GM18909 (cell line): ENCODE results near the gene KRTAP5-4.
"Not testable (repeated sequence)": the region's sequence is repeated elsewhere in the genome, so short reads cannot be mapped to it uniquely, and the experiment has no call there.

Experiments
- ATAC-seq: cut with Tn5 transposase; IDR thresholded peaks from one replicate; pipeline ENCODE4 v1.9.1; 2021; ENCODE audit warnings: mild to moderate bottlenecking; ENCODE audit not compliant: unreplicated experiment, poor library complexity

The KRTAP5-4 gene

DNA sequence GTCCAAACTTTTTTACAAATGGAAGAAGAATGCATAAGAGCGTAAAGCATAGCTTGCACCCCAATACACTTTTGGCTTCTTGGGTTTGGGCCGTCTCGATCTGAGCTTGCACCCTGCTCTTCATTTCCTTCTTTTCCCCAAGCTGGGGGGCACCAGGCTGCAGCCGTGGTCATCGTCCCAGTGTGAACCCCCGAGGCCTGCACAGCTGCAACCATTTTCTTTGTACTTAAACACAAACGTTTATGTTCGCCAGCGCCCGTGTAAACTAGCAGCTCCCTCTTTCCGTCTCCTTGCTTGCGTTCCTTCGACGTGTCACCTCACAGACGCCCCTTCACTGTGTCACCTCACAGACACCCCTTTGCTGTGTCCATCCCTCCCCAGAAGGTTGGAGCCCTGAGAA lies 17.7 kb upstream of the KRTAP5-4 start:
- no peak for ATAC-seq

GRCh38 chr11:1639102-1639620 lies 17.2 kb upstream of the KRTAP5-4 start:
- ATAC-seq, result no peak

DNA sequence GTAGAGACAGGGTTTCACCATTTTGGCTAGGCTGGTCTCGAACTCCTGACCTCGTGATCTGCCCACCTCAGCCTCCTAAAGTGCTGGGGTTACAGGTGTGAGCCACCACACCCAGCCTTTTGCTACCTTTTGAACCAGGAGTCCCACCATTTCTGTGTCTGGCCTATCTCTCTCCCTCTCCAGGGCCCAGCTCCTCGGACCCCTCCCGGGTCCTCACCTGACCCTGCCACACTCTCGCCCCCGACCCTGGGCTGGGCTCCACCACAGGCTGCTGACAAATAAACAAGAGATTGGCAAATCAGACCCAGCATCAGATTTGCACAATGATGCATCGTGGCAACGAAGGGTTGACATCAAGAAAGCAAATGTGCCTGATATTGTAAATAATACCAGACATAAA lies 16.4 kb upstream of the KRTAP5-4 start:
- no peak for ATAC-seq

GRCh38 chr11:1637628-1638027 lies 15.7 kb upstream of the KRTAP5-4 start:
- no peak for ATAC-seq

DNA sequence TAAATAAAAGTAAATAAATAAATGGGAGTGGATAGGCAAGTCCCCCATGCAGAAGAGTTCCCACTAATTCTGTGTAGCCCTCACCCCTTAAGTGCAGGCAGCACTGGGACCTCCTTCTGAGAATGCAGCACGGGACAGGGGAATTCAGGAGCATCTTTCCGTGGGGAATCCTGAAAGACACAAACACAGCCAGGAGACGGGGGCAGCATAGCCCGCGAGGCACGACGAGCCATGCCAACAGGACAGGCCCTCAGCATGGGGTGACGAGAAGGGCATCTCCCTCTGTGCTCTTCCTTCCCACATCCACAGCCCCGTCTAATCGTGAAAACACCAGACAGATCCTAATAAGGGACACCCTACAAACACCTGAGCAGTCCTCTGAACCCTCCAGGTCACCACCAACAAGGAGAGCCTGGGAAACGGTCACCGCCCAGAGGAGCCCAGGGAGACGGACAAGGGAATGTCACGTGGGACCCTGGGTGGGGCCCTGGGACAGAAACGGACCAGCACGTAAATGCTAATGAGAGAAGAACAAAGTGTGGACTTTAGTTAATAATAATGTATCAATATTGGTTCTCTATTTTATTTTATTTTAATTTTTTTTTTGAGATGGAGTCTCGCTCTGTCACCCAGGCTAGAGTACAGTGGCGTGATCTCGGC lies 14.5 kb upstream of the KRTAP5-4 start:
- no peak for ATAC-seq

DNA sequence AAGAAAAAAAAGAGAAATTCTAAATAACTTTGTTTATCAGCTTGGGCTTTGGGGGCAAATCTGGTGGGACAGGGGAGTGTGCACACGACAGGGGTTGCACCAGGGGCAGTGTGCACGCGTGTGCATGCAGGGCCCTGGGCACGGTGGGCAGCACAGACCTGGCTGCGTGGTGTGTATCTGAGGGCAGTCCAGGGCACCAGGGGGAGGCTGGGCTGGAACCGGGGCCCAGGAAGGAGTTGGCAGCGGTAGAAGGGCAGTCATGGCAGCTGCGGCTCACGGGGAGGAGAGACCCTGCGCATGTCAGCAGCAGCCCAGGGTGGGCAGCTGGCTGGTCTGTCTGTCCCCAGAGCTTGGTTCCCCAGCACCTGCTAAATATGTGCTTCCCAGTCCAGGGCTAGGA lies 11.9 kb upstream of the KRTAP5-4 start:
- no peak for ATAC-seq

GRCh38 chr11:1632053-1632714 lies 10.2 kb upstream of the KRTAP5-4 start:
- no peak for ATAC-seq

- ATAC-seq, result no peak
Measured at GRCh38 chr11:1631066-1631568, 9.2 kb upstream of the KRTAP5-4 start.

DNA sequence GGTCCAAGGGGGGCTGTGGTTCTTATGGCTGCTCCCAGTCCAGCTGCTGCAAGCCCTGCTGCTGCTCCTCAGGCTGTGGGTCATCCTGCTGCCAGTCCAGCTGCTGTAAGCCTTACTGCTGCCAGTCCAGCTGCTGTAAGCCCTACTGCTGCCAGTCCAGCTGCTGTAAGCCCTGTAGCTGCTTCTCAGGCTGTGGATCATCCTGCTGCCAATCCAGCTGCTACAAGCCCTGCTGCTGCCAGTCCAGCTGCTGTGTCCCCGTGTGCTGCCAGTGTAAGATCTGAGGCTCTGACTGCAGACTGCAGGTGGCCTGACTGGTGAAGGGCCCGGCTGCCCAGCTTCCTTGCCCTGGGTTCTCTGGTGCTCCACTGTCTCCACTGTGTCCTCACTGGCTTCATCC lies 8.3 kb upstream of the KRTAP5-4 start:
- ATAC-seq, result no peak

- ATAC-seq, result no peak
Measured at GRCh38 chr11:1629326-1630185, 7.6 kb upstream of the KRTAP5-4 start, which contains the start of gene KRTAP5-5. Gene KRTAP5-5, plus strand, starts transcription at chr11:1629775. Its CDS starts 66 bp downstream, at chr11:1629841.

DNA sequence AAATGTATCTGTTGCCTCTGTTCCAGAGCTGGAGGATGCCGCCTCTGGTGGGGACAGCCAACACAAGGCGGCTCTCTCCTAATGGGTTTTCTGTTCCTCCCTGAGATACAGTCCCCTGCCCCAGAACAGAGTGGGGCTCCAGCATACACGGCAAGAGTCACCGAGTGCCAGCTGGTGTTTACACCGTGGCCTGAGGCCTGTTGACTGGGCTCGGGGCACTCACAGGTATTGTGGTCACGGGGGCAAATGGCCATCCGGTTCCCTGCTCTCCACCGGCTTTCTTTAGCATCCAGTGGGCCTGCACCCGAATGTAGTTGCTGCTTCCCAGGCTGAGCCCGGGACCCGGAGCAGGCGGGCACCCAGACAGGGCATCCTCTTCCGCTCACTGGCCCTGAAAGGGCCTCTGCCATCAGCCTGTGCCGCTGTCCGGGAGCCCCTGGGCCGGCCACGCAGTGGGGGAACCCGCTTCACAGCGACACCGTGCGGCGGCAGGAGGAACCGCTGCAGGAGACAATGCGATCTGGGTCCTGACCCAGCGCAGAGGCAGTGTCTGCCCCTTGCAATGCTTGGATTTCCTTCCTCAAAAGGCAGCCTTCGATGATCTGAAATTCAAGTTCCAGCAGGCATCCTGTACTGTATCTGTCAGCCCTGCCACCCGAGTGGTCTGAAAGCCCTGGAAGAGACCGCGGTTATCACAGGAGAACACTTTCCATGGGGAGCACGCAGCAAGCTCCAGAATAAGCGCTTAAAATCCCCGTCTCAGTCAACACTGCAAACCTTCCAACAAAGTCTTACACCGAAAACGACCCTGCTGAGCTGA lies 6.8 kb upstream of the KRTAP5-4 start:
- no peak for ATAC-seq

GRCh38 chr11:1625541-1625940 lies 3.6 kb upstream of the KRTAP5-4 start:
- no peak for ATAC-seq

GRCh38 chr11:1624621-1625020 lies 2.7 kb upstream of the KRTAP5-4 start:
- ATAC-seq, result no peak

DNA sequence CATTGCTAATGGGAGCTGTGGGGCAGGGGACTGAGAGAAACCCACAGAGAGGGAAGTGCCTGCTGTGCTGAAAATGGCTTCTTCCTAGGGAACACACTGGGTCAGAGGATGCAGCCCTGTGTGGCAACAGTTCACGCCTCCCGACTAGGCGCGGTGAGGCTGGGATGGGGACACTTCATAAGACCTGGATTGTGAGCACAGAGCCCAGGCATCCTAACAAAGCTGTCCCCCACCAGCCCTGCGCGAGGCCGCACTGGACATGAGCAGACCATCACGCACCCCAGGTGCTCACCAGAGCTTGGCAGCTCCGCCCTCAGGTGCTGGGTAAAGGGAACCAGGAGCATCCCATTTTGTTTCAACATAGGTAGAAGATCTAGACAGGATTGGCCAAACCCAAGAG lies 1.8 kb upstream of the KRTAP5-4 start:
- no peak for ATAC-seq

- no peak for ATAC-seq
Measured at GRCh38 chr11:1619449-1619848, 2.5 kb downstream of the KRTAP5-4 start.

DNA sequence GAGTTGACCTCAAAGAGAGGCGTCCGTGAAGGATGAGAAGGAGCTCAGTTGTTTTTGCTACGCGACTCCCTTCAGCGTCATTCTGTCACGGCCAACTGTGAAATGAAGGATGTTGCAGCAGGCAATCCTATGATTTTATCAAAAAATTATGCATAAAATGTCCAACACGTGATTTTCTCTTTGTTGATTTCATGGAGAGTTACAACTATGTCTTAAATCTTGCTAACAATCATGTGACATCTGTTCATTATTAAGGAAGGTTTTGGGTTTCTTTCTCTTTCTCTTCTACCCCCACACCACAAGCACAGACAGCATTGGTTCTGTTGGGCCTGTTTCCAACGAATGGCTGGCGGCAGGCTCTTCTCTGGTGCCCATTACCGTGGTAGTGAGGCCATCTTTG lies 3.7 kb downstream of the KRTAP5-4 start:
- ATAC-seq, result no peak

- no peak for ATAC-seq
Measured at GRCh38 chr11:1608363-1608762, 13.6 kb downstream of the KRTAP5-4 start, which contains the start of gene KRTAP5-3. Gene KRTAP5-3, minus strand, starts transcription at chr11:1608463. Its CDS starts 78 bp downstream, at chr11:1608385.

DNA sequence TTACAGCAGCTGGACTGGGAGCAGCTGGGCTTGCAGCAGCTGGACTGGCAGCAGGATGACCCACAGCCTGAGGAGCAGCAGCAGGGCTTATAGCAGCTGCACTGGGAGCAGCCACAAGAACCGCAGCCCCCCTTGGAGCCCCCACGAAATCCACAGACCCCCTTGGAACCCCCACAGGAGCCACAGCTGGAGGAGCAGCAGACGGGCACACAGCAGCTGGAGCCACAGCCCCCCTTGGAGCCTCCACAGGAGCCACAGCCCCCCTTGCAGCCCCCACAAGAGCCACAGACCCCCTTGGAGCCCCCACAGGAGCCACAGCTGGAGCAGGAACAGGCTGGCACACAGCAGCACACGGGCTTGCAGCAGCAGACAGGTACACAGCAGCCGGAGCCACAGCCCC lies 14.0 kb downstream of the KRTAP5-4 start:
- not testable (repeated sequence) for ATAC-seq

DNA sequence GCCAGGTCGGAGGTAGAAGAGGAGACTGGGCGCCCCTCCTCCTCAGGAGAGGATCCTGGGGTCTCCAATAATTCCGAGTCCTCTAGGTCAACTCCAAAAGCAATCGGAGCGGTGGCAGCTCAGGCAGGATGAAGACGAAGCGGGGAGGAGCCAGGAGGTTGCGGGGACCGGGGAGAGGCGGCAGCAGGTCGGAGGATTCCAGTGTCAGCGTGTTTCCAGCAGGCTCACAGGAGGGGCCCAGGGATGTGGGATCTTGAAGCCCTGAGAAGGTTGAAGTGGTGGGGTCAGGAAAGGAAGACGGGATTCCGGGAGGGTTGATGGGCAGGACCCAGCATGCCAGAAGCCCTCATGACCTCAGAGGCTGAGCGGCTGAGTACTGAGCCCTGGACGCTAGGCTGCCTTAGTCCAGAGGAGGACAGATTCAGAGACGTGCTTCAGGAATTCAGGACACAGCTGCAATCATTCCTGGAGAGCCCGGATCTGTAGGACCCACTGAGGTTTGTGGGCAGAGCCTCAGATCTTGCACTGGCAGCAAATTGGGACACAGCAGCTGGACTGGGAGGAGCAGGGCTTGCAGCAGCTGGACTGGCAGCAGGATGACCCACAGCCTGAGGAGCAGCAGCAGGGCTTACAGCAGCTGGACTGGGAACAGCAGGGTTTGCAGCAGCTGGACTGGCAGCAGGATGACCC lies 14.6 kb downstream of the KRTAP5-4 start:
- ATAC-seq, result not testable (repeated sequence)
